Thyroid gland (tissue), 4 donors: ENCODE results near the gene PDGFRB.

Source experiments
- CTCF ChIP-seq, 6 experiments: fragments of 200-600 bp in 3 of 6; fragments of 450-650 bp in 3 of 6; sonication (generic) in 3 of 6; IDR thresholded peaks; one replicate each; pipeline ENCODE4 v1.5.1; 2016 to 2019; ENCODE audit warnings: antibody characterized with exemption in 6 of 6, mild to moderate bottlenecking in 2 of 6, inconsistent platforms in 1 of 6, moderate library complexity in 1 of 6
- POLR2A ChIP-seq, 2 donors: fragments of 450-650 bp; IDR thresholded peaks; one replicate each; pipeline ENCODE4 v1.6.1; 2017; ENCODE audit warnings: antibody characterized with exemption in 2 of 2, mild to moderate bottlenecking in 2 of 2, moderate library complexity in 1 of 2

- TF ChIP-seq CTCF (IDR thresholded peaks at IDR 0.05) (no peak), POLR2A (IDR thresholded peaks at IDR 0.05) (no peak)
Observed at GRCh38 chr5:150156027-150156368, 353 bp upstream of the PDGFRB start.
